GM18861 (cell line): ENCODE data around the gene OR5D16.
"Not testable (repeated sequence)": the region's sequence is repeated elsewhere in the genome, so short reads cannot be mapped to it uniquely, and the experiment has no call there.

Experiments used
- ATAC-seq: cut with Tn5 transposase; IDR thresholded peaks from one replicate; pipeline ENCODE4 v1.9.1; 2021; ENCODE audit not compliant: unreplicated experiment

The OR5D16 gene

GRCh38 chr11:55838452-55838851 lies at the start of gene OR5D16:
OR5D16 (plus strand) TSS chr11:55838752; CDS start chr11:55838752, 0 bp downstream.
- ATAC-seq, result no peak

GRCh38 chr11:55791606-55792005 lies 46.9 kb upstream of the OR5D16 start:
- no peak for ATAC-seq

GRCh38 chr11:55793321-55793720 lies 45.2 kb upstream of the OR5D16 start:
- ATAC-seq, result no peak

GRCh38 chr11:55795256-55795655 lies 43.3 kb upstream of the OR5D16 start, which contains the start of gene OR5D14:
OR5D14 (plus strand) TSS chr11:55795556; CDS start chr11:55795556, 0 bp downstream.
- no peak for ATAC-seq

GRCh38 chr11:55806248-55806647 lies 32.3 kb upstream of the OR5D16 start:
- no peak for ATAC-seq

GRCh38 chr11:55811067-55811466 lies 27.5 kb upstream of the OR5D16 start, which contains the start of gene OR5L1:
OR5L1 (plus strand) TSS chr11:55811367; CDS start chr11:55811467, 100 bp downstream.
- ATAC-seq, result no peak

- ATAC-seq, result no peak
Observed at GRCh38 chr11:55819330-55819729, 19.2 kb upstream of the OR5D16 start, which contains the start of gene OR5D18. OR5D18 (plus strand) TSS chr11:55819630; CDS start chr11:55819630, 0 bp downstream.

GRCh38 chr11:55826919-55827318 lies 11.6 kb upstream of the OR5D16 start, which contains the start of gene OR5L2:
OR5L2 (plus strand) TSS chr11:55827219; CDS start chr11:55827219, 0 bp downstream.
- no peak for ATAC-seq

- ATAC-seq, result no peak
Observed at GRCh38 chr11:55847453-55847852, 8.9 kb downstream of the OR5D16 start.

GRCh38 chr11:55849037-55849436 lies 10.5 kb downstream of the OR5D16 start:
- no peak for ATAC-seq

GRCh38 chr11:55852141-55852540 lies 13.6 kb downstream of the OR5D16 start:
- no peak for ATAC-seq

- no peak for ATAC-seq
Observed at GRCh38 chr11:55854704-55855103, 16.2 kb downstream of the OR5D16 start.

- ATAC-seq, result not testable (repeated sequence)
Observed at GRCh38 chr11:55867354-55867753, 28.8 kb downstream of the OR5D16 start.

- ATAC-seq, result not testable (repeated sequence)
Observed at GRCh38 chr11:55872731-55873130, 34.2 kb downstream of the OR5D16 start.

GRCh38 chr11:55873146-55873545 lies 34.6 kb downstream of the OR5D16 start:
- ATAC-seq, result not testable (repeated sequence)

GRCh38 chr11:55882997-55883396 lies 44.4 kb downstream of the OR5D16 start, which contains the start of gene TRIM51:
TRIM51 (plus strand) TSS chr11:55883297; CDS start chr11:55885429, 2,132 bp downstream.
- ATAC-seq, result not testable (repeated sequence)

- ATAC-seq, result not testable (repeated sequence)
Observed at GRCh38 chr11:55884995-55885394, 46.4 kb downstream of the OR5D16 start.

- not testable (repeated sequence) for ATAC-seq
Observed at GRCh38 chr11:55885481-55885880, 46.9 kb downstream of the OR5D16 start.
